Measurements from ENCODE around the gene XBP1.
"Not testable (repeated sequence)": the region's sequence is repeated elsewhere in the genome, so short reads cannot be mapped to it uniquely, and the experiment has no call there.

The XBP1 gene

DNA sequence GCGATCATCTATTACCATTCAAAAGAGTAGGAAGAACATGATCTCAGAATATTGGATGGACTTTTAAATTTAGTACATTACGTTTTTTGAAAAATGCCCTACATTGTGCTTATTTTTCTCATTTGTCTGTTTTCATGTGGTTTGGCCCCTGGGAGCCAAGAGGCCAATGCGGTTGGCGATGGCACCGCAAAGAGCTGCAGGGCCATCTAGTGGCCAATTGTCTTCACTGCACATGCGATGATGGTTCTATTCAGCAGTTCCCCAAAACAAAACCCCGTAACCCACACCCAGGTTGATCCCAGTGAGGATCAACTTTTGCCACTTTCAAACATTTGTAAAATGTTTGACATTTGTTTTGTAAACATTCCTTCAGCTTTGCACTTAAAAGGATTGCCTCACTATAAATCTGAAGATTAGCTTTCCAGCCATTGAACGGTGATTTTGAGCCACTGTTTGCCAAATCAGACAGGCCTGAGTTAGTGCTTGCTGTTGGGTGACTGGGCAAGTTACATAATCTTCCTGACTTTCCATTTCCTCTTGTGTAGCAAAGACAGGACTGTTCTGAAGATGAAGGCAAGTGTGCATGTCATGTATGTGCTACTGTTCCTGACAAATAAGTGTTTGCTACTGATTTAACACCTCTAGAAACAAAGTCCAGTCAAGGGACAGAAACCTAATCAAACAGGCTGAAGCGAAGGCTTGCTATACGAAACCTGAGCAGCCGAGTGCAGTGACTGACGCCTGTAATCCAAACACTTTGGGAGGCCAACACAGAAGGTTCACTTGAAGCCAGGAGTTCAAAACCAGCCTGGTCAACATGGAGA, 29.2 kb upstream of the XBP1 start:
- TF ChIP-seq, protein P1, sequence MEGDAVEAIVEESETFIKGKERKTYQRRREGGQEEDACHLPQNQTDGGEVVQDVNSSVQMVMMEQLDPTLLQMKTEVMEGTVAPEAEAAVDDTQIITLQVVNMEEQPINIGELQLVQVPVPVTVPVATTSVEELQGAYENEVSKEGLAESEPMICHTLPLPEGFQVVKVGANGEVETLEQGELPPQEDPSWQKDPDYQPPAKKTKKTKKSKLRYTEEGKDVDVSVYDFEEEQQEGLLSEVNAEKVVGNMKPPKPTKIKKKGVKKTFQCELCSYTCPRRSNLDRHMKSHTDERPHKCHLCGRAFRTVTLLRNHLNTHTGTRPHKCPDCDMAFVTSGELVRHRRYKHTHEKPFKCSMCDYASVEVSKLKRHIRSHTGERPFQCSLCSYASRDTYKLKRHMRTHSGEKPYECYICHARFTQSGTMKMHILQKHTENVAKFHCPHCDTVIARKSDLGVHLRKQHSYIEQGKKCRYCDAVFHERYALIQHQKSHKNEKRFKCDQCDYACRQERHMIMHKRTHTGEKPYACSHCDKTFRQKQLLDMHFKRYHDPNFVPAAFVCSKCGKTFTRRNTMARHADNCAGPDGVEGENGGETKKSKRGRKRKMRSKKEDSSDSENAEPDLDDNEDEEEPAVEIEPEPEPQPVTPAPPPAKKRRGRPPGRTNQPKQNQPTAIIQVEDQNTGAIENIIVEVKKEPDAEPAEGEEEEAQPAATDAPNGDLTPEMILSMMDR (IDR thresholded peaks at IDR 0.05; ENCODE audit: borderline replicate concordance, insufficient read depth, low read depth, low read length): peak; percentile 90
- H3K4me3 ChIP-seq (ENCODE audit: low read depth, low read length): no peak overlapping the region

DNA sequence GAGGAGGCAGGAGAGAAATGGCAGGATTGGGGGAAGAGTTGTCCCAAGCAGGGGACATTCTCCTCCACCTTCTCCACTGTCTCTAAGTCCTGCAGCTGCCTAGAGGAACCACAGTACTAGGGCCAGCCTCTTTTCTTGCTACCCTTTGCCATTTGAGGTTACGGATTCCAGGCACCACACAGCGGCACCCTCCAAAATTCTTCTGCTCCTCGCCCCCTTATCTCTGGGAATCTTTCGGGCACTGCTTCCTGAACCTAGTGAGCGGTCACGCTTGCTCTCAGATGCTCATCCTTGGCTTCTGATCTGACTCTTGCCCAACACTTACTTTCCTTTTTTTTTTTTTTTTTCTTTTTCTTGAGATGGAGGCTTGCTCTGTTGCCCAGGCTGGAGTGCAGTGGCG, 26.6 kb upstream of the XBP1 start:
- no peak overlapping the region for H3K4me3 ChIP-seq (ENCODE audit: low read depth, low read length)
- TF ChIP-seq, protein P1 (IDR thresholded peaks at IDR 0.05; ENCODE audit: borderline replicate concordance, insufficient read depth, low read depth, low read length): no peak

DNA sequence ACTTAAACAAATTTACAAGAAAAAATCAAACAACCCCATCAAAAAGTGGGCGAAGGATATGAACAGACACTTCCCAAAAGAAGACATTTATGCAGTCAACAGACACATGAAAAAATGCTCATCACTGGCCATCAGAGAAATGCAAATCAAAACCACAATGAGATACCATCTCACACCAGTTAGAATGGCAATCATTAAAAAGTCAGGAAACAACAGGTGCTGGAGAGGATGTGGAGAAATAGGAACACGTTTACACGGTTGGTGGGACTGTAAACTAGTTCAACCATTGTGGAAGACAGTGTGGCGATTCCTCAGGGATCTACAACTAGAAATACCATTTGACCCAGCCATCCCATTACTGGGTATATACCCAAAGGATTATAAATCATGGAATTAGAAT, 26.1 kb upstream of the XBP1 start:
- H3K4me3 ChIP-seq (ENCODE audit: low read depth, low read length): not testable (repeated sequence)

DNA sequence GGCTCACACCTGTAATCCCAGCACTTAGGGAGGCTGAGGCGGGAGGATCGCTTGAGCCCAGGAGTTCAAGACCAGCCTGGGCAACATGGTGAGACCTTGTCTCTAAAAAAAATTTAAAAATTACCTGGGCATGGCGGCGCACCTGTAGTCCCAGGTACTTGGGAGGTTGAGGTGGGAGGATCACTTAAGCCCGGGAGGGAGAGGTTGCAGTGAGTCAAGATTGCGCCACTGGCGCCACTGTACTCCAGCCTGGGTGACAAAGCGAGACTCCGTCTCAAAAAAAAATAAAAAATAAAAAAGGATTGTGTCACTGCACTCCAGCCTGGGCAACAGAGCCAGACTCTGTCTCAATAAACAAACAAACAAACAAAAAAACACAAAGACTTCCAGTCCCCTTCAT, 24.1 kb upstream of the XBP1 start:
- not testable (repeated sequence) for H3K4me3 ChIP-seq (ENCODE audit: low read depth, low read length)

DNA sequence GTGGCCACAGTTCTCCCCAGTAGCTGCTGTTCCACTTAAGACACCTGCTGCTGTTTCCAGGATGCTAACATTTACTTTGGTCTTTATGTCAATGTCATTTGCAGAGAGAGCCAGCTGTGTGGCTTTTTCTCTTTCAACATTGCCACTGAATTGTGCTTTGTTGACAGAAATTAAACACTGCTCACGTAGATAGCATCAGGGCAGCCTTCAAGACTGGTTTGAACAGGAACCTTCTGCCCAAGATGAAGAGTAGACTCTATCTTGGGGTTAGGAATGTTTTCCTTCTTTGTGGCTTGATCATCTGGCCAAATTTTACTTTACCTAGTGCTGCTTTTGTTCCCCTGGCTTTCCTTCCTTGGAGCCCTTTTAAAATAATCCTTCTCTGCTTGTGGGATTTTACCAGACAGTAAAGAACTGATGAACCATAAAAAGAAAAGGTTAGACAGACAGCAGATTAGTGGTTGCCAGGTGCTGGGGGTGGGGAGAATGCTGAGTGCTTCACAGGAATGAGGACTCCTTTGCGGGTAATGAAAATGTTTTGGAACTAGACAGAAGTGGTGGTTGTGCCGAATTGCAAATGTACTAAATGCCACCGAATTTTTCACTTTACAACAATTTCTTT, 22.7 kb upstream of the XBP1 start:
- TF ChIP-seq, protein P1 (IDR thresholded peaks at IDR 0.05; ENCODE audit: borderline replicate concordance, insufficient read depth, low read depth, low read length): no peak
- H3K4me3 ChIP-seq (ENCODE audit: low read depth, low read length): no peak overlapping the region

DNA sequence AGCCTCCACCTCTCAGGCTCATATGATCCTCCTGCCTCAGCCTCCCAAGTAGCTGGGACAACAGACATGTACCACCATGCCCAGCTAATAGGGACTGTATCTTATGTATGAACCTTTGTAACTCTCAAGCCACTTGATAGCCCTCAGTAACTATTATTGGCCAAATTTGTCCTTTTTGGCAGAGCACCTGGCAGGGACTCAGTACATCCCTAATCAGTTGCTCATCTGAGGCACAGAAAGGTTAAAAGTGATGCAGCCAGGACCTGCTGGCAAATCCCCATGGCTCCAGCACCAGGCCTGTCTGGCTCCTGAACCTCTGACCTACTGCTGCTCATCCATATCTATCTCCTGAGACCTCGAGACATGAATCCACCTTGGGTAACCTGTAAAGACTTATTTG, 21.1 kb upstream of the XBP1 start:
- no peak overlapping the region for H3K4me3 ChIP-seq (ENCODE audit: low read depth, low read length)
- TF ChIP-seq, protein P1 (IDR thresholded peaks at IDR 0.05; ENCODE audit: borderline replicate concordance, insufficient read depth, low read depth, low read length): no peak

DNA sequence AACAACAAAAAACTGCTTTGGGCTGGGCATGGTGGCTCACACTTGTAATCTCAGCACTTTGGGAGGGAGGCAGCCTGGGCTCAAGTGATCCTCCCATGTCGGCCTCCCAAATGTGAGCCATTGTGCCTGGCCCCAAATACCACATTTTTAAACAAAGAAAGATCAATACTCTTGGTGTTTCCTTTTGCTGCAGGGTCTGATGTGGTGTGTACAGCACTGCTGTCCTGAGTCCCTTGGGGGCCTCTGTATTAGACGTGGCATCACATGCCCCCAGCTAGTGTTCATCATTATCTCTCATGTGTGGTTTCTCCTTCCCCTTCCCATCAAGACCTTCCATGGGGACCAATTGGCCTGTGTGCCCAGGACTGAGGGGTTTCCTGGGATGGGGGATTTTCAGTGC, 20.5 kb upstream of the XBP1 start:
- H3K4me3 ChIP-seq (ENCODE audit: low read depth, low read length): no peak overlapping the region
- TF ChIP-seq, protein P1 (IDR thresholded peaks at IDR 0.05; ENCODE audit: borderline replicate concordance, insufficient read depth, low read depth, low read length): no peak

Measured in GM12875 (cell line).